Body of pancreas (tissue), 4 donors: ENCODE data around the gene ZRANB1. TPM values are rescaled to one million over a fixed set of nuclear protein-coding genes. Genes with fewer than 3 reads are reported as not detected.

Experiments
- ATAC-seq: fragments of 150-250 bp; one replicate; pipeline ENCODE4 v1.9.1; 2016
- DNase-seq, 4 donors: peaks; one replicate each; pipeline ENCODE4 v3.0.0-alpha.2; 2019
- H3K27ac ChIP-seq, 4 donors: fragments of 200-600 bp; sonication (generic); 1 replicate in 3 of 4; 2 replicates in 1 of 4; pipeline versions ENCODE4 v1.5.1 to v1.6.1; 2016 to 2019; ENCODE audit warnings: mild to moderate bottlenecking in 1 of 4, mixed read lengths in 1 of 4, moderate library complexity in 1 of 4
- H3K27me3 ChIP-seq, 2 donors: fragments of 200-600 bp; sonication (generic); one replicate each; pipeline ENCODE4 v1.6.0; 2016; ENCODE audit warnings: mild to moderate bottlenecking in 1 of 2
- H3K36me3 ChIP-seq, 2 donors: fragments of 200-600 bp; sonication (generic); replicated peaks in 1 of 2; 2 replicates each; pipeline ENCODE4 v1.5.1; 2016; ENCODE audit warnings: low read depth in 2 of 2; ENCODE audit not compliant: insufficient read depth in 1 of 2
- H3K4me1 ChIP-seq: fragments of 200-600 bp; sonication (generic); one replicate; pipeline ENCODE4 v1.6.0; 2016
- H3K4me3 ChIP-seq, 2 donors: fragments of 200-600 bp; sonication (generic); 1 replicate in 1 of 2; 2 replicates in 1 of 2; pipeline ENCODE4 v1.5.1; 2016 to 2019
- H3K9me3 ChIP-seq, 3 donors: fragments of 200-600 bp; sonication (generic); 1 replicate in 2 of 3; 2 replicates in 1 of 3; pipeline ENCODE4 v1.5.1; 2016
- POLR2A ChIP-seq, 3 donors: fragments of 450-650 bp; IDR thresholded peaks; one replicate each; pipeline ENCODE4 v1.6.1; 2016; ENCODE audit warnings: antibody characterized with exemption in 3 of 3, mild to moderate bottlenecking in 2 of 3
- WGBS, 2 donors: methylation state at CpG; one replicate each; pipeline ENCODE4 v1.1.5; 2017; 5-methylcytosine and 5-hydroxymethylcytosine counted together
- intact Hi-C: fragments of 100-400 bp; cut with DNase I; formaldehyde crosslinking; loops from one replicate; pipeline ENCODE4 v1.15.1; 2023
- total RNA-seq, 2 donors: library from RNA; depleted of rRNA; stranded (reverse); fragments of >200 nt; gene quantifications; one replicate each; pipeline ENCODE4 v1.1.0, GENCODE V29; 2016
- TF ChIP-seq, protein P1 (sequence below), 7 experiments: fragments of 450-650 bp in 4 of 7; fragments of 200-600 bp in 3 of 7; sonication (generic) in 3 of 7; IDR thresholded peaks; one replicate each; pipeline ENCODE4 v1.5.1; 2016 to 2019; ENCODE audit warnings: antibody characterized with exemption in 7 of 7

Gene ZRANB1
- total RNA-seq, 2 donors from 2014 or later = 12.2 to 21.1 TPM

DNA sequence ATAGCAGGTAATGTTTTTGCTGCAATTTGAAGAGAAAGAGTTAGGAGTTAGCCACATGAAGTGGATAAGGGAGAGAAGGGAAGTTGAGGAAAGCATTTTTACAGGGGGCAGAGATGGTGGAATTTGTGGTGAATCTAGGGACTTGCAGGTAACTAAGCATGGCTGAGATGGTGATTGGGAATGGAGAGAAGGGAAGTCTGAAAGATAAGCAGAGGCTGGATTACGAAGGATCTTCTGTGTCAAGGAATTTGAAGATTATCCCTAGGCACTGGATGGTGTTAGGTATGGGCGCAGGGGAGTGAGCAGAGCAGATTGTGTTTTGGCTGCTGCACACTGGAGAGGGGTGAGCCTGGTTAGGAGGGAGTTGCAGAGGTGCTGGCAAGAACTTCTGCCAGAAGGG is 25.3 kb downstream of the ZRANB1 start:
- ATAC-seq = no peak
- Histone ChIP-seq H3K27me3 (no peaks in the 10 kb centered on the region), H3K27ac (no peak overlapping the region), H3K36me3 (peaks cover 0 to 5% of the 10 kb centered on the region in 2 donors), H3K4me1 (peaks cover 11% of the 10 kb centered on the region), H3K9me3 (no peaks in the 10 kb centered on the region), H3K4me3 (no peak overlapping the region)
- intact Hi-C loops = no loop called here
- DNase-seq = no peak
- 83 to 97% methylated on average over 2 of the region's 2 CpGs for WGBS, 2 donors
- TF ChIP-seq POLR2A (IDR thresholded peaks at IDR 0.05) = no peak
- TF ChIP-seq, protein P1, sequence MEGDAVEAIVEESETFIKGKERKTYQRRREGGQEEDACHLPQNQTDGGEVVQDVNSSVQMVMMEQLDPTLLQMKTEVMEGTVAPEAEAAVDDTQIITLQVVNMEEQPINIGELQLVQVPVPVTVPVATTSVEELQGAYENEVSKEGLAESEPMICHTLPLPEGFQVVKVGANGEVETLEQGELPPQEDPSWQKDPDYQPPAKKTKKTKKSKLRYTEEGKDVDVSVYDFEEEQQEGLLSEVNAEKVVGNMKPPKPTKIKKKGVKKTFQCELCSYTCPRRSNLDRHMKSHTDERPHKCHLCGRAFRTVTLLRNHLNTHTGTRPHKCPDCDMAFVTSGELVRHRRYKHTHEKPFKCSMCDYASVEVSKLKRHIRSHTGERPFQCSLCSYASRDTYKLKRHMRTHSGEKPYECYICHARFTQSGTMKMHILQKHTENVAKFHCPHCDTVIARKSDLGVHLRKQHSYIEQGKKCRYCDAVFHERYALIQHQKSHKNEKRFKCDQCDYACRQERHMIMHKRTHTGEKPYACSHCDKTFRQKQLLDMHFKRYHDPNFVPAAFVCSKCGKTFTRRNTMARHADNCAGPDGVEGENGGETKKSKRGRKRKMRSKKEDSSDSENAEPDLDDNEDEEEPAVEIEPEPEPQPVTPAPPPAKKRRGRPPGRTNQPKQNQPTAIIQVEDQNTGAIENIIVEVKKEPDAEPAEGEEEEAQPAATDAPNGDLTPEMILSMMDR (IDR thresholded peaks at IDR 0.05) = no peak

DNA sequence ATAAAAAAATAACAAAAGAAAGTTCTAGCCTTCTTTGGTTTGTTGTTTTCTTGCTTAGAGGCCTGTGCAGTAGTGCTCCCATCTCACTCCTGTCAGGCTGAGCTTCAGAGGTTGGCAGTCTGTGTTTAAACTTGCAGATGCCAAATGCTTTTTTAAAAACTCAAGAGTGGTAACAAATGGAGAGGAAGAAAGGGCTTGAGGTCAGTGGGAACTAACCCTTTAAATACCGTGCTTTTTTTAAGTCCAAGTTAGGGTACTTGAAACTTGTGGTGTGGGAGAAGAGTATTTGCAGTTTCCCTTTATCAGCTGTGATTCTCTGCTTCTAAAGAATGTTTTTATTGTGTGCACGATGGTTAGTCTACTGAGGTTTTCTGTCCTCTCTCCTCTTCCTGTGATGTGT is 29.4 kb downstream of the ZRANB1 start:
- TF ChIP-seq, protein P1 (IDR thresholded peaks at IDR 0.05) = no peak
- TF ChIP-seq POLR2A (IDR thresholded peaks at IDR 0.05) = no peak
- 22 to 40% methylated on average over 2 of the region's 2 CpGs for WGBS, 2 donors
- Histone ChIP-seq H3K27ac (peak overlapping the region in 1 of 4 donors; percentile 26), H3K4me1 (peaks cover 16% of the 10 kb centered on the region), H3K36me3 (peaks cover 6 to 8% of the 10 kb centered on the region in 2 donors), H3K9me3 (no peaks in the 10 kb centered on the region), H3K4me3 (no peak overlapping the region), H3K27me3 (no peaks in the 10 kb centered on the region)
- intact Hi-C loops = no loop called here
- no peak for DNase-seq
- ATAC-seq = no peak

DNA sequence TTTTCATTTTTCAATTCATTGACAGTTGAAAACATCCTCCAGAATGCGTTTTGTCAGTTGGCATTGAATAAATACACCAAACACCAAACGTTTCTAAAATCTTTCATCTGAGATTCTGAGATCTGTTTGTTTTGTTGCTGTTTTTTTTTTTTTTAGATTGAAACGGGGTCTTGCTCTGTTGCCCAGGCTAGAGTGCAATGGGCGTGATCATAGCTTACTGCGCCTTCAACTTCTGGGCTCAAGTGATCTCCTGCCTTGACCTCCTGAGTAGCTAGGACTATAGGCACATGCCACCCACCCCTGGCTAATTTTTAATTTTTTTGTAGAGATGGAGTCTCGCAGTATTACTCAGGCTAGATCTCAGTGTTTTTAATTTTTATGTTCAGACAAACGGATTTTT is 30.7 kb downstream of the ZRANB1 start:
- peaks cover 19% of the 10 kb centered on the region for H3K4me1 ChIP-seq
- peaks cover 4 to 6% of the 10 kb centered on the region in 2 donors for H3K36me3 ChIP-seq
- 81 to 82% methylated on average over 7 of the region's 7 CpGs for WGBS, 2 donors
- ATAC-seq (no peak), DNase-seq (no peak)
- no peak overlapping the region for H3K27ac ChIP-seq
- no peaks in the 10 kb centered on the region for H3K27me3 ChIP-seq
- no peak for TF ChIP-seq POLR2A (IDR thresholded peaks at IDR 0.05)
- TF ChIP-seq, protein P1 (IDR thresholded peaks at IDR 0.05) = no peak
- H3K9me3 ChIP-seq = no peaks in the 10 kb centered on the region
- intact Hi-C loops = no loop called here
- H3K4me3 ChIP-seq = no peak overlapping the region

DNA sequence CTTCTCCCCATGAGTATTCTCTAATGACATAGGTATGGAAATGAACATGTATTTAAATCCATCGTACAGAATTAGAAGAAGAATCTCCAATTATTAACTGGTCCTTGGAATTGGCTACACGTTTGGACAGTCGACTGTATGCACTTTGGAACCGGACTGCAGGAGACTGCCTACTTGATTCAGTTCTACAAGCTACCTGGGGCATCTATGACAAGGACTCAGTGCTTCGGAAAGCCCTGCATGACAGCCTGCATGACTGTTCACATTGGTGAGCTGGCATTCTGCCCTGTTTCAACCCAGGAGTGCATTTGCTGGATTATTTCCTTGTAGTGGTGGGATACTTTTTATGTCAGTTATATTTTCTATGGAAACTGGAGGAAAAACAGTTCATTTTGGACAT is 32.2 kb downstream of the ZRANB1 start:
- peaks cover 4 to 6% of the 10 kb centered on the region in 2 donors for H3K36me3 ChIP-seq
- no peaks in the 10 kb centered on the region for H3K27me3 ChIP-seq
- no peak overlapping the region for H3K27ac ChIP-seq
- ATAC-seq = no peak
- 73 to 82% methylated on average over 5 of the region's 5 CpGs for WGBS, 2 donors
- intact Hi-C loops = no loop called here
- no peaks in the 10 kb centered on the region for H3K9me3 ChIP-seq
- no peak overlapping the region for H3K4me3 ChIP-seq
- TF ChIP-seq, protein P1 (IDR thresholded peaks at IDR 0.05) = no peak
- no peak for TF ChIP-seq POLR2A (IDR thresholded peaks at IDR 0.05)
- peaks cover 26% of the 10 kb centered on the region for H3K4me1 ChIP-seq
- no peak for DNase-seq

DNA sequence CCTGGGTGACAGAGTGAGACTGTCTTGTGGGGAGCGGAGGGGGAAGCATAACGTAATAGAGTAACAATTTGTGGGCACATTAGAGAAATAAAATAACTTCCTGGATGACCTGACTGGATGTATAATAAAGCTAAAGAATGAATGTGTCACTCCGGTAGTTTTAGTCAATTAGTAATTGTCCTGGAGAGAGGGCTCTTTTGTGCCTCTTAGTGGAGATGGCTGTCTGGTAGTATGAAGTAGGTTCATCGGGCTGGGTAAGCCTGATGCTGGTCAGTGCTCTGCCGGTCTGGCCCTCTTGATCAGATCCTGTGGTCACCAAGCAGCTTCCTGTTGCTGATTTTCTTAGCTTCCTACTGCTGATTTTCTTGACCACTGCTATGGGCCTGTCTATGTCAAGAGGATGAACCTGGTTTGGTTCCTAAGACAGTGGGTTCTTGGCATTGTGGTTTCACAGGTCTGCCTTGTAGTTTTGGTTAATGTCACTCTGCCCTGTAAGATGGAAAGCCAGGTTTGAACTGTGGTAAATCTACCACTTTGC is 34.1 kb downstream of the ZRANB1 start:
- peaks cover 4 to 6% of the 10 kb centered on the region in 2 donors for H3K36me3 ChIP-seq
- H3K27ac ChIP-seq = peak overlapping the region in 2 of 4 donors; percentile 10 to 58
- no peak for TF ChIP-seq POLR2A (IDR thresholded peaks at IDR 0.05)
- TF ChIP-seq, protein P1 (IDR thresholded peaks at IDR 0.05) = no peak
- peak; percentile 73 for ATAC-seq
- peaks cover 17% of the 10 kb centered on the region for H3K4me1 ChIP-seq
- intact Hi-C loops = no loop called here
- DNase-seq = no peak
- H3K27me3 ChIP-seq = no peaks in the 10 kb centered on the region
- H3K4me3 ChIP-seq = no peak overlapping the region
- WGBS, 2 donors = 61 to 72% methylated on average over 5 of the region's 5 CpGs
- no peaks in the 10 kb centered on the region for H3K9me3 ChIP-seq
